RCC 7860 (cell line): ENCODE measurements around the gene CNNM3.

Source experiments
- DNase-seq: peaks from one replicate; pipeline ENCODE4 v3.0.0-alpha.2; 2015; ENCODE audit warnings: low spot score
- FAIRE-seq: peaks from 2 replicates; lab custom pipeline; 2012; peaks lifted over from hg19 to GRCh38; lab: Jason Lieb, UNC

The CNNM3 gene

DNA sequence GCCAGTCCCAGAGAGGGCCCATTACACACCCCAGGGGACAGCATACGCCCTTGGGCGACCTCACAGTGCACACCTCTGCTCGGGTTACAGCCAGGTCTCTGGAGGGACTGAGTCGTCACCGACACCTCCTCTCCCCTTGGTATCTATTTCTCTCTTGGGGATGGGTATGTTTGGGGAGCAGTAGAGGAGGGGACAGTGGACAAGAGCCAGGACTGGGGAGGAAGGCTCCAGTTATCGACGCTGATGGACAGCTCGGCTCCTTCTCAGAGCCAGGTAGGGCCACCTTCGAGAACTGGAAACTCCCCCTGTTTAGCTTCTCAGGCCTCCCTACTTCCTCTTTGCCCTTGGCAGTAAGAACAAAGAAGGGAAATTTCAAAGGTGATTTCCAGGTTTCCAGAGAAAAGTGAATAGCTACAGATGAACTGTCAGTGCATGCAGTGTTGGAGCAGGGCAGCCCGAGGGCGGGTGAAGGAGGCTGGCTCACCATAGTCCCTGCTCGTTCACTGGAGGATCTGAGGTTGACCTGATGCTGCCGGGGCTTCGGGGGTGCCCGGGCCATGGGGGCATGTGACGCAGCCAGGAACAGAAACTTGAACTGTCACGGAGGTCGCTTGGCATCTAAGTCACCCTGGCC is 58.2 kb downstream of the CNNM3 start:
- DNase-seq = no peak
- no peak for FAIRE-seq

DNA sequence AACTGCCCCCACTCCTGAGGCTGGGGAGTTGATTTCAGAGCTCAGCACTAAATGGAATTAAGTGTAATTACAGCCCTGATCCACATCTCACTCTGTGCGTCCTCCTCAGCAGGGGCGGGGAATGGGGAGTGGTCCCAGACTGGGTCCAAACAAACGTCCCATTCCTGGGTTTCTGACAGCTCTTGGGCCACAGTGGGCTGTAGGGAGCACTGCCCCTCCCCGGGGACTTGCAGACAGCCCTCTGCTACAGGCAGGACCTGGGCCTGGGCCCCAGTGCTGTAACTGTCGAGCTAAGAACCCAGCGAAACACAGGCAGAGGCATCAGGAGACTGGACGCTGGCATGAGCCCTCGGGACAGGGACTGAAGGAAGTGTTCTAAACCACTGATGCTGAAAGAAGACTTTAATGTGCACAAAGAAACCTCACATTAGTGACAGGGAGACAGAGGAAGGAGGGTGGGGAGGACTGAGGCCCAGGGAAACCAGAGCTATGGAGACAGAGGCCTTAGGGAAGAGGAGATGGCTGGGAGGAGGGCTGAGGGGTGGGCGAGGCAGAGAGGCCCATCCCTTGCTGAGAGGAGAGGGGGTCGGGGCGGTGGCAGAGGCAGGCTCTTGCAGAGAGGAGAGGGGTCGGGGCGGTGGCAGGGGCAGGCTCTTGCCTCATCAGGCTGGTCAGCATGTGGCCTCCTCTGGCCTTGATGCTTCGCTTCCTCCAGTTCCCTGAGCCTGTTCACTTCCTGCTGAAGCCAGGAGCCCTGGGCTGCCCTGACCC is 59.6 kb downstream of the CNNM3 start:
- FAIRE-seq = no peak
- no peak for DNase-seq

- DNase-seq = peak; percentile 23
- no peak for FAIRE-seq
Measured at GRCh38 chr2:96876269-96877041, 60.4 kb downstream of the CNNM3 start.

DNA sequence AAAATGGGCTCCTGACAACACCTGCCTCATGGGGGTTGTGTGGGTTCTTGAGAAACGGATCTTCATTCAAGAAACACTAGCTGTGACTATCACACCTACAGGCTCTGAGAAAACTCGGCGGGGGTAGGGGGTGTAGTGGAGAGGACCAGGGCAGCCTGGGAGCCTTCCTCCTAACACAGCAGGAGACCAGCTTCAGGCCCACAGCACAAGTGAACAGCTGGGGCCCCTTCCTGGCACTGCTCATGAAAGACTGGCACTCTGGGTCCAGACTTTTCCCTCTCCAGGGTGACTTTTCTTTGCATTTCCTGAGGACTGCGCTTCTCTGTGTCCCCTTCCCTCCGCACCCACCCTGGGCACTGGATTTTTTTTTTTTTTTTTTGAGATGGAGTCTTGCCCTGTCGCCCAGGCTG is 61.0 kb downstream of the CNNM3 start:
- FAIRE-seq = no peak
- DNase-seq = no peak

DNA sequence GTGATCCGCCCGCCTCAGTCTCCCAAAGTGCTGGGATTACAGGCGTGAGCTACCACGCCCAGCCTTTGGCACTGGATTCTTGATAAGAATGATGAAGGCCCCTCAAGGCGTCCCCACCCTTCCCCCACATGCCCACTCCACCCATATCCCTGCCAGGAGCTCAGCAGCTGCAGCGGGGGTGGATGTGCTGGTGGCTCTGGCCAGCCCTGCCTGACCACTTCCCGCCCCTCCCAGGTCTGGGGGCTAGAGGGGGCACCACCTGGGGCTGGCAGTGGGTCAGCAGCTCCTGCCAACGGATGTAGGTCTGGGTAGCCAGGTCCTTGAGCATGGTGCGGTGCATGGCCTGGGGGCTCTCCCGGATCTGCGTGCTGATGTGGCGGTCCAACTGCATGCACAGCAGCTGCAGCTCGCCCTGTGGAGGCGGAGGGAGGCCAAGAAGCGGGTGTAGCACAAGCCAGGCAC is 61.6 kb downstream of the CNNM3 start:
- DNase-seq (no peak), FAIRE-seq (no peak)

DNA sequence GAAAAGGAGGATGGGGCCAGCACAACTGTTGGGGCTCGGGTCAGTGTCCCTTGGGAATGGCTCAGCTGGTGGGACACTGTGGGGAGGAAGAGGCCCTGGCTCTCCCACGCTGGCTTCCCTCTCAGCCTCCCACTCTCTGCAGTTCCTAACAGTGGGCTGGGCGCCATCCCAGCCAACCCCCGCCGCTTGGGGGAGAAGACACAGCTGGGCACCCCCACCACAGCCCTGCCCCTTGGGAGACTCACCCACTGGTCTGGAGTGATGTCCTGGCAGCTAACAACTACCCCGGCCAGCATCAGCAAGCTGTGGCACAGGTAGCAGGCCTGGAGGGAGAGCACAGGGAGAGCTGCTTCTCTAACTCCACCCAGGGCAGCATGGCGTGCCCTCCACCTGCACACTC is 62.1 kb downstream of the CNNM3 start:
- FAIRE-seq = no peak
- no peak for DNase-seq

- no peak for DNase-seq
Measured at GRCh38 chr2:96878796-96879544, 62.9 kb downstream of the CNNM3 start.

DNA sequence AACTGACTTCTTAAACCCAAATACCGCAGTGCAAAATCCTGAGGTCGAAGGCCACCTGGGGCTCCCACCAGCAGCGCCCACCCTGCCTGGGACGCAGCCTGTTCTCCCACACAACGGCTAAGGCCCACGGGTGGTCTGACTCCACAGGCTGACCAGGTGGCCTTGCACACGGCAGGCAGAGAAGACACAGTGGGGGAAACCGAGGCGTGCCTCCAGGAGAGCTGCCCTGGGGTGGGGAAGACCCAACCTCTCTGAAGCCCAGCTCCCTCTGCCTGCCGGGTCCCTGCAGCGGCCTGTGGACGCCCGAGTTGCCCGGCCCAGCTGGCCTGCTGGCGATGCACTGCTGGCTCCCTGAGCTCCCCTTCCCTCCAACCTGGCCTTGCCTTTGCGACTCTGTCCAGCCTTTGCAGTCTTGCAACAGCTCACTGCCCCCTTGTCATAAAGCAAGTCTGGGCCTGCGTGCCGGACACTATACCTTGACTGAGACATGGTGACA is 63.5 kb downstream of the CNNM3 start:
- FAIRE-seq = no peak

More at GRCh38 chr2:96878796-96879544, 62.9 kb downstream of the CNNM3 start:
- no peak for FAIRE-seq

GRCh38 chr2:96880891-96881273 is 64.8 kb downstream of the CNNM3 start:
- FAIRE-seq = no peak
- DNase-seq = no peak

More for the DNA sequence above, 63.5 kb downstream of the CNNM3 start:
- DNase-seq = no peak

- DNase-seq (no peak), FAIRE-seq (no peak)
Measured at GRCh38 chr2:96881349-96882195, 65.5 kb downstream of the CNNM3 start.

GRCh38 chr2:96882230-96882629 is 66.2 kb downstream of the CNNM3 start:
- FAIRE-seq = no peak
- DNase-seq = no peak

DNA sequence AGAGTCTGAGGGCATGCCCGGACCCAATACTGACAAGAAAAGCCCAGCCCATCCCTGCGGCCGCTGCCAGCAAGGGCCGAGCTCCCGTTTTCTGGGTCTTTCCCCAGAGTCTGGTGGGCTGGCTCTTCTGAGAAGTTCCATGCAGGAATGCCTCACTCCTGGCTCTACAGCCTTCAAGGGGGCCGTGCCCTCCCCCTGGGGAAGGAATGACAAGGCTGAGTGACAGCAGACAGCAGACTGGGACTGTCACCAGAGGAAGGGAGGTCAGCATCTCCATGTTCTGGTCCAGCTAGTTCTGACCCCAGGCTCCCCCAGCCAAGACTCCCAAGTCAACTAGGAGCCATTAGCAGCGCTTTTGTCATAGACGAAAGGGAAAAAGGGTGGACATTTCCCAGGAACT is 66.8 kb downstream of the CNNM3 start:
- no peak for DNase-seq
- no peak for FAIRE-seq

DNA sequence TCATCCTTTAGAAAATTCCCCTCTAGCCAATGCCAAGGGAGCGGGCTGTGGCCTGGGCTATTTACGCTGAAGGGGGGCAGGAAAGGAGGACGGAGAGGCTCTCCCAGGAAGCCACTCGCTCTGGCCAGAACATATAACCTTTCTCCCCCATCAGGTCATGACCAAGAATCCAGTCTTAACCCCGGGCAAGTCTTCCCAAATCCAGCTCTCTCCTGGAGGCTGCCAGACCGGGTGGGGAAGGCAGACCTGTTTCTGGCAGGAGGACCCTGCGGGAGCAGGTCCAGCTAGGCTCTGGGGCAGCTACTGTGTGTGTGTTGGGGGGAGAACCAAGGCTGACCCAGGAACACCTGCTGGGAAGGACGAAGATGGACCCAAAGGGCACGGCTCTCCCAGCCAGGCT is 67.2 kb downstream of the CNNM3 start:
- FAIRE-seq (no peak), DNase-seq (no peak)
